BLaER1 (cell line): Measurements from ENCODE around the gene GDNF.

Source experiments
- H3K27ac ChIP-seq: shearing (Covaris generic); formaldehyde crosslinking; 2 replicates; pipeline ENCODE4 v1.8.1; 2022
- H3K27me3 ChIP-seq: shearing (Covaris generic); formaldehyde crosslinking; 2 replicates; pipeline ENCODE4 v1.8.1; 2022
- H3K36me3 ChIP-seq: shearing (Covaris generic); formaldehyde crosslinking; 2 replicates; pipeline ENCODE4 v1.8.1; 2022
- H3K4me1 ChIP-seq: shearing (Covaris generic); formaldehyde crosslinking; 2 replicates; pipeline ENCODE4 v1.8.1; 2022
- H3K4me2 ChIP-seq: shearing (Covaris generic); formaldehyde crosslinking; 2 replicates; pipeline ENCODE4 v1.8.1; 2022
- H3K4me3 ChIP-seq: shearing (Covaris generic); formaldehyde crosslinking; 2 replicates; pipeline ENCODE4 v1.8.1; 2022
- H3K9ac ChIP-seq: shearing (Covaris generic); formaldehyde crosslinking; 2 replicates; pipeline ENCODE4 v1.8.1; 2022
- H3K9me3 ChIP-seq: shearing (Covaris generic); formaldehyde crosslinking; 2 replicates; pipeline ENCODE4 v1.8.1; 2022
- H4K20me1 ChIP-seq: shearing (Covaris generic); formaldehyde crosslinking; 2 replicates; pipeline ENCODE4 v1.8.1; 2022
- Cebpa-rat ChIP-seq: shearing (Covaris generic); IDR thresholded peaks from 2 replicates; pipeline ENCODE4 v1.8.1; 2022

The GDNF gene

GRCh38 chr5:37830348-37830747 lies 9.5 kb downstream of the GDNF start:
- Histone ChIP-seq H4K20me1 (no peaks in the 10 kb centered on the region), H3K9ac (no peak overlapping the region), H3K36me3 (no peaks in the 10 kb centered on the region), H3K9me3 (peaks cover 10% of the 10 kb centered on the region), H3K4me2 (no peak overlapping the region), H3K27me3 (peaks cover 16% of the 10 kb centered on the region), H3K4me3 (no peak overlapping the region), H3K27ac (no peak overlapping the region), H3K4me1 (no peaks in the 10 kb centered on the region)
- no peak for TF ChIP-seq Cebpa-rat

GRCh38 chr5:37825334-37825915 lies 14.4 kb downstream of the GDNF start:
- Histone ChIP-seq H3K4me2 (no peak overlapping the region), H3K27ac (no peak overlapping the region), H3K9ac (no peak overlapping the region), H3K27me3 (no peaks in the 10 kb centered on the region), H3K36me3 (no peaks in the 10 kb centered on the region), H3K4me3 (no peak overlapping the region), H3K4me1 (no peaks in the 10 kb centered on the region), H3K9me3 (no peaks in the 10 kb centered on the region), H4K20me1 (no peaks in the 10 kb centered on the region)
- TF ChIP-seq Cebpa-rat: no peak

GRCh38 chr5:37823433-37824152 lies 16.2 kb downstream of the GDNF start:
- Histone ChIP-seq H3K36me3 (no peaks in the 10 kb centered on the region), H3K4me2 (no peak overlapping the region), H3K27me3 (no peaks in the 10 kb centered on the region), H3K9ac (no peak overlapping the region), H3K4me1 (no peaks in the 10 kb centered on the region), H4K20me1 (no peaks in the 10 kb centered on the region), H3K9me3 (no peaks in the 10 kb centered on the region), H3K4me3 (no peak overlapping the region), H3K27ac (no peak overlapping the region)
- TF ChIP-seq Cebpa-rat: no peak

GRCh38 chr5:37816883-37817282 lies 23.0 kb downstream of the GDNF start:
- Histone ChIP-seq H3K36me3 (no peaks in the 10 kb centered on the region), H3K9me3 (no peaks in the 10 kb centered on the region), H3K4me3 (no peak overlapping the region), H3K27ac (no peak overlapping the region), H3K27me3 (no peaks in the 10 kb centered on the region), H3K9ac (no peak overlapping the region), H4K20me1 (no peaks in the 10 kb centered on the region), H3K4me2 (no peak overlapping the region), H3K4me1 (0 out of 2 replicates have a peak, but pooled peaks cover 4% of the 10 kb centered on the region)
- TF ChIP-seq Cebpa-rat: no peak

- Histone ChIP-seq H3K9me3 (no peaks in the 10 kb centered on the region), H3K4me2 (no peak overlapping the region), H3K4me1 (0 out of 2 replicates have a peak, but pooled peaks cover 4% of the 10 kb centered on the region), H3K27me3 (no peaks in the 10 kb centered on the region), H3K9ac (no peak overlapping the region), H4K20me1 (no peaks in the 10 kb centered on the region), H3K36me3 (no peaks in the 10 kb centered on the region), H3K4me3 (no peak overlapping the region), H3K27ac (no peak overlapping the region)
- no peak for TF ChIP-seq Cebpa-rat
Measured at GRCh38 chr5:37816331-37816730, 23.5 kb downstream of the GDNF start.

GRCh38 chr5:37815913-37816312 lies 23.9 kb downstream of the GDNF start:
- H3K4me2 ChIP-seq: no peak overlapping the region
- no peaks in the 10 kb centered on the region for H3K9me3 ChIP-seq
- H3K9ac ChIP-seq: no peak overlapping the region
- H3K4me1 ChIP-seq: 0 out of 2 replicates have a peak, but pooled peaks cover 4% of the 10 kb centered on the region
- no peak overlapping the region for H3K4me3 ChIP-seq
- no peaks in the 10 kb centered on the region for H4K20me1 ChIP-seq
- H3K27me3 ChIP-seq: no peaks in the 10 kb centered on the region
- no peak for TF ChIP-seq Cebpa-rat
- H3K36me3 ChIP-seq: no peaks in the 10 kb centered on the region
- H3K27ac ChIP-seq: no peak overlapping the region

- no peak overlapping the region for H3K27ac ChIP-seq
- H3K9me3 ChIP-seq: no peaks in the 10 kb centered on the region
- no peaks in the 10 kb centered on the region for H3K36me3 ChIP-seq
- H3K4me2 ChIP-seq: no peak overlapping the region
- no peak overlapping the region for H3K4me3 ChIP-seq
- H3K9ac ChIP-seq: no peak overlapping the region
- TF ChIP-seq Cebpa-rat: no peak
- no peaks in the 10 kb centered on the region for H4K20me1 ChIP-seq
- 0 out of 2 replicates have a peak, but pooled peaks cover 4% of the 10 kb centered on the region for H3K4me1 ChIP-seq
- no peaks in the 10 kb centered on the region for H3K27me3 ChIP-seq
Measured at GRCh38 chr5:37814699-37815098, 25.1 kb downstream of the GDNF start.

- no peaks in the 10 kb centered on the region for H3K9me3 ChIP-seq
- H3K4me1 ChIP-seq: 0 out of 2 replicates have a peak, but pooled peaks cover 4% of the 10 kb centered on the region
- no peaks in the 10 kb centered on the region for H3K27me3 ChIP-seq
- no peaks in the 10 kb centered on the region for H3K36me3 ChIP-seq
- H3K4me2 ChIP-seq: no peak overlapping the region
- H3K27ac ChIP-seq: no peak overlapping the region
- no peaks in the 10 kb centered on the region for H4K20me1 ChIP-seq
- no peak overlapping the region for H3K9ac ChIP-seq
- no peak overlapping the region for H3K4me3 ChIP-seq
- TF ChIP-seq Cebpa-rat: no peak
Measured at GRCh38 chr5:37812365-37812764, 27.5 kb downstream of the GDNF start.

GRCh38 chr5:37811866-37812265 lies 28.0 kb downstream of the GDNF start:
- no peaks in the 10 kb centered on the region for H3K9me3 ChIP-seq
- no peak overlapping the region for H3K4me2 ChIP-seq
- no peaks in the 10 kb centered on the region for H4K20me1 ChIP-seq
- TF ChIP-seq Cebpa-rat: no peak
- H3K27me3 ChIP-seq: no peaks in the 10 kb centered on the region
- no peaks in the 10 kb centered on the region for H3K36me3 ChIP-seq
- H3K27ac ChIP-seq: no peak overlapping the region
- no peak overlapping the region for H3K9ac ChIP-seq
- H3K4me3 ChIP-seq: no peak overlapping the region
- 0 out of 2 replicates have a peak, but pooled peaks cover 4% of the 10 kb centered on the region for H3K4me1 ChIP-seq

- Histone ChIP-seq H3K9ac (no peak overlapping the region), H3K27ac (no peak overlapping the region), H3K27me3 (no peaks in the 10 kb centered on the region), H3K36me3 (no peaks in the 10 kb centered on the region), H3K9me3 (no peaks in the 10 kb centered on the region), H3K4me2 (no peak overlapping the region), H4K20me1 (no peaks in the 10 kb centered on the region), H3K4me3 (no peak overlapping the region), H3K4me1 (0 out of 2 replicates have a peak, but pooled peaks cover 4% of the 10 kb centered on the region)
- TF ChIP-seq Cebpa-rat: no peak
Measured at GRCh38 chr5:37810311-37810710, 29.5 kb downstream of the GDNF start.
